ENCODE data around the gene WNT3.

GRCh38 chr17:46773221-46773605 is 45.3 kb downstream of the WNT3 start:
- TF ChIP-seq, protein P1, sequence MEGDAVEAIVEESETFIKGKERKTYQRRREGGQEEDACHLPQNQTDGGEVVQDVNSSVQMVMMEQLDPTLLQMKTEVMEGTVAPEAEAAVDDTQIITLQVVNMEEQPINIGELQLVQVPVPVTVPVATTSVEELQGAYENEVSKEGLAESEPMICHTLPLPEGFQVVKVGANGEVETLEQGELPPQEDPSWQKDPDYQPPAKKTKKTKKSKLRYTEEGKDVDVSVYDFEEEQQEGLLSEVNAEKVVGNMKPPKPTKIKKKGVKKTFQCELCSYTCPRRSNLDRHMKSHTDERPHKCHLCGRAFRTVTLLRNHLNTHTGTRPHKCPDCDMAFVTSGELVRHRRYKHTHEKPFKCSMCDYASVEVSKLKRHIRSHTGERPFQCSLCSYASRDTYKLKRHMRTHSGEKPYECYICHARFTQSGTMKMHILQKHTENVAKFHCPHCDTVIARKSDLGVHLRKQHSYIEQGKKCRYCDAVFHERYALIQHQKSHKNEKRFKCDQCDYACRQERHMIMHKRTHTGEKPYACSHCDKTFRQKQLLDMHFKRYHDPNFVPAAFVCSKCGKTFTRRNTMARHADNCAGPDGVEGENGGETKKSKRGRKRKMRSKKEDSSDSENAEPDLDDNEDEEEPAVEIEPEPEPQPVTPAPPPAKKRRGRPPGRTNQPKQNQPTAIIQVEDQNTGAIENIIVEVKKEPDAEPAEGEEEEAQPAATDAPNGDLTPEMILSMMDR (IDR thresholded peaks at IDR 0.05; ENCODE audit: low read length) = no peak
- no peak for TF ChIP-seq EZH2 (IDR thresholded peaks at IDR 0.05; ENCODE audit: borderline replicate concordance, low read length)

Measured in OCI-LY1 (cell line).